Stimulated activated CD4-positive, alpha-beta T cell treated with anti-CD3 and anti-CD28 coated beads, Interleukin-1b, Interleukin-23, amount 100 ng/mL, for 24 hours (primary cell): Measurements from ENCODE around the gene PTCHD1.

ENCODE experiments used
- DNase-seq, 4 experiments: peaks; one replicate each; pipeline ENCODE4 v3.0.0-alpha.2; 2020; ENCODE audit warnings: low read depth in 4 of 4, low spot score in 1 of 4

Gene PTCHD1

GRCh38 chrX:23344904-23345271 is 10.2 kb downstream of the PTCHD1 start:
- no peak for DNase-seq

GRCh38 chrX:23356189-23356588 is 21.5 kb downstream of the PTCHD1 start:
- DNase-seq: no peak

- no peak for DNase-seq
Observed at GRCh38 chrX:23364416-23364815, 29.8 kb downstream of the PTCHD1 start.

GRCh38 chrX:23365541-23365940 is 30.9 kb downstream of the PTCHD1 start:
- no peak for DNase-seq

- no peak for DNase-seq
Observed at GRCh38 chrX:23366914-23367313, 32.3 kb downstream of the PTCHD1 start.

GRCh38 chrX:23369027-23369426 is 34.4 kb downstream of the PTCHD1 start:
- DNase-seq: no peak

- no peak for DNase-seq
Observed at GRCh38 chrX:23372220-23372902, 37.7 kb downstream of the PTCHD1 start.

GRCh38 chrX:23373129-23373804 is 38.6 kb downstream of the PTCHD1 start:
- no peak for DNase-seq

- DNase-seq: no peak
Observed at GRCh38 chrX:23374291-23374690, 39.6 kb downstream of the PTCHD1 start.

GRCh38 chrX:23376581-23376980 is 41.9 kb downstream of the PTCHD1 start:
- no peak for DNase-seq

- DNase-seq: no peak
Observed at GRCh38 chrX:23380581-23380980, 45.9 kb downstream of the PTCHD1 start.

GRCh38 chrX:23381099-23382087 is 46.7 kb downstream of the PTCHD1 start:
- DNase-seq: no peak

GRCh38 chrX:23382572-23382971 is 47.9 kb downstream of the PTCHD1 start:
- no peak for DNase-seq

GRCh38 chrX:23383411-23383810 is 48.8 kb downstream of the PTCHD1 start:
- DNase-seq: no peak

GRCh38 chrX:23385242-23385641 is 50.6 kb downstream of the PTCHD1 start:
- no peak for DNase-seq

GRCh38 chrX:23386260-23386659 is 51.6 kb downstream of the PTCHD1 start:
- DNase-seq: no peak

- no peak for DNase-seq
Observed at GRCh38 chrX:23386726-23387125, 52.1 kb downstream of the PTCHD1 start.

GRCh38 chrX:23387550-23388184 is 53.0 kb downstream of the PTCHD1 start:
- no peak for DNase-seq

GRCh38 chrX:23389196-23389792 is 54.6 kb downstream of the PTCHD1 start:
- DNase-seq: no peak

- DNase-seq: no peak
Observed at GRCh38 chrX:23390979-23391378, 56.3 kb downstream of the PTCHD1 start.

- DNase-seq: no peak
Observed at GRCh38 chrX:23392195-23392594, 57.5 kb downstream of the PTCHD1 start.
